Measurements from ENCODE around the gene RACK1.

DNA sequence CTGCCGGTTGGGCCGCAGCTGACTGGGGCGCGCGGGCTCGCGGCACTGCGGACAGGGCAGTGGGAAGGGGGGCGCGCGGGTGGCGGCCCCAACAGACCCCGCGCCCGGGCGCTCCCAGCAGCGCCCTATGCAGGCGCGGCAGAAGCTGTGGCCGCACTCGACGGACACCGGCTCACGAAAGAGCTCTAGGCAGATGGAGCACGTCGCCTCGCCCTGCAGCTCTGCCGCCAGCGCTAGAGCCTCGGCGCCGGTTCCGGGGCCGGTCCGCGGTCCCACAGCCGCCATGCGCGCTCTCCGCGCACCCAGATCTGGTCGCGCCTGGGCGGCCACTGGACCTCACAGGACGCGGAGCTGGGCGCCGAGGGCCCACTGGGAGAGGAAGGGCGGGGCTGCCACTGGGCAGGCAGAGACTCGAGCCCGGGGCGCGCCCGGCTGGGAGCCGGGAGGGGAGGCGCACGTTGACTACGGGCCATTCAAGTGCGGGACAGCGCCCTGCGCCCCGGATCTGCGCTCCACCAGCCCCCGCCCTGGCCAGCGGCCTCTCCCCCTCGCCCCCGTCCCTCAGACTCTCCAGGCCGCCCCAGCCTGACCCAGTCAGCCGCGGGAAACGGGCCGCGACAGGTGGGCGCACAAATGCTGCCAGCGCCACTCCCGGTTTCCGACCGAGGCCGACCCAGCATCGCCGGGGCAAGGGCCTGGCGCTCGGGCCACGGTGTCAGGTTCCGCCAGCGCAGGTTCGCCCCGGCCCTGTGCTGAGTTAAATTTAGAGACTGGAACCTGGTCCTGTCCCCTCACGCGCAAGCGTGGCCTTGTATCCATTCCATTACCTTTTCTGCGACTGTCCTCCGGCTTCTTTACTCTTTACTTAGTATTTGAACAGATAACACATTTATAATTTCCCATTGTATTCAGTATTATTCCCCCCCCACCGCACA, 38.6 kb downstream of the RACK1 start, which contains the start of gene TRIM7:
- TF ChIP-seq, protein P1, sequence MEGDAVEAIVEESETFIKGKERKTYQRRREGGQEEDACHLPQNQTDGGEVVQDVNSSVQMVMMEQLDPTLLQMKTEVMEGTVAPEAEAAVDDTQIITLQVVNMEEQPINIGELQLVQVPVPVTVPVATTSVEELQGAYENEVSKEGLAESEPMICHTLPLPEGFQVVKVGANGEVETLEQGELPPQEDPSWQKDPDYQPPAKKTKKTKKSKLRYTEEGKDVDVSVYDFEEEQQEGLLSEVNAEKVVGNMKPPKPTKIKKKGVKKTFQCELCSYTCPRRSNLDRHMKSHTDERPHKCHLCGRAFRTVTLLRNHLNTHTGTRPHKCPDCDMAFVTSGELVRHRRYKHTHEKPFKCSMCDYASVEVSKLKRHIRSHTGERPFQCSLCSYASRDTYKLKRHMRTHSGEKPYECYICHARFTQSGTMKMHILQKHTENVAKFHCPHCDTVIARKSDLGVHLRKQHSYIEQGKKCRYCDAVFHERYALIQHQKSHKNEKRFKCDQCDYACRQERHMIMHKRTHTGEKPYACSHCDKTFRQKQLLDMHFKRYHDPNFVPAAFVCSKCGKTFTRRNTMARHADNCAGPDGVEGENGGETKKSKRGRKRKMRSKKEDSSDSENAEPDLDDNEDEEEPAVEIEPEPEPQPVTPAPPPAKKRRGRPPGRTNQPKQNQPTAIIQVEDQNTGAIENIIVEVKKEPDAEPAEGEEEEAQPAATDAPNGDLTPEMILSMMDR (IDR thresholded peaks at IDR 0.05; ENCODE audit: low read depth, low read length, missing input control): no peak
- no peak for TF ChIP-seq RXRA (IDR thresholded peaks at IDR 0.05)
- TF ChIP-seq, protein P2, sequence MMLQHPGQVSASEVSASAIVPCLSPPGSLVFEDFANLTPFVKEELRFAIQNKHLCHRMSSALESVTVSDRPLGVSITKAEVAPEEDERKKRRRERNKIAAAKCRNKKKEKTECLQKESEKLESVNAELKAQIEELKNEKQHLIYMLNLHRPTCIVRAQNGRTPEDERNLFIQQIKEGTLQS (IDR thresholded peaks at IDR 0.05): no peak

Data from liver (tissue), 3 donors.